ENCODE measurements around the gene HSPA8.

Gene HSPA8

DNA sequence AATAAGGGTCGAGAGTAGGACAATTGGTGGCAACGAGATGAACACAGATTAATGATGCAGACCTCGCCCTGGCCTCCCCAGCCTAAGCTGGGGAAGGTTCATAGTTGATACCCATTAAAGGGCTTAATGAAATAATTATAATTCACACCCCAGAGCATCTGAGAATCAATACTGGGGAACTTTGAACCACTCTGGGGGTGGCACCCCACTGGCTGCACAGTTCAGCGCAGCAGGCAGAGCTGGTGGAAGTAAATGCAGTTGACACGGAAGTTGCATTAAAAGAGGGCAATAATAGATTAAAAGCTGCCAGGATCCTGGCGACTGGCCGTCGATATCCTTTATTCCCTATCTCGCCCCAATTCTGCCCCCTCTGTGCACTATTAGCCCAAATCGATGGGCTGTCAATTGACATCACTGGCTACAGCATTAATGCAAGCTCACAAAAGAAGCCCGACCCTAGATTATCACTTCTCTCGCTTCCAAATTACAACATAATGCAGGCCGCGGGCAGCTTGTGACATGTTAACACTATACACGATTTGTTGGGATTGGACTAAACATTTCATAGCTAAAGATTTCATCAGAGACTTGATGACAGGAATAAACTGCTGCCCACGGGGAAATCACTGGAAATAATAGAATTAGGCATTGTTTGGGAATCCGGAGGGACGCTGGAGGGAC is 14.5 kb downstream of the HSPA8 start:
- no peak for DNase-seq (ENCODE audit: low read depth in 2 of 2)

DNA sequence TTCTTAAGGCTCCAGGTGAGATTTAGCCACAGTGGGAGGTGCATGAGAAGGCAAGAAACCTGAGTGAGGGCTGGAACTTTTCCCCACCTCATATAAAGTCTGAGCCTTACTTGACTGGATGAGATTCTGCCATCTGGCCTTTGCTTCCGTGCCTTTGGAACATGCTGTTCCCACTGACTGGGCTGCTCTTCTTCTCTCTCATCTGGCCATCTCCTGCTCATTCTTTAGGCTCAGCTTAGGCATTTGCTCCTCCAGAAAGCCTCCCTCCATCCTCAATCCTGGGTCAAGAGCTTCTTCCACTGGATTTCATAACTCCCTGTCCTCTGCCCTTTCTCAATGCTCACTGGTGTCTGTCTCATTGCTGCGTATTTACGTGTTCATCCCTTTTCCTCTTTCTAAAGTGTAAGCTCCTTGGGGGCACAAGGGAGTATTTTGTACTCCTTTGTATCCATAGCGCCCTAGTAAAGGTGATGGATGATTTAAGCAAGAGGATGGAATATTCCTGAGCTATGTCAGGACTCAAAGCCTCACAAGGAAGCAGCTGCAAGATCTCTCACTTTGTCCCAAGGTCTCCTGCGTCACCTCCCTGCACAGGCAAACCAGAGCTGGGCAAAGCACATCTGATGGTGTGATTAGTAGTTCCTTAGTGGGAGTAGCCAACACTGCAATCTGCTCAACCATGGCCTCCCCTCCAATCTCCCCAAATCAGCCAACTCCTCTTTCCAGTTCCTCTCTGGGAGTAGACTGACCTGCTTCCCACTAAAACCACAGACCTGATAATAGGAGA is 15.3 kb downstream of the HSPA8 start:
- DNase-seq (ENCODE audit: low read depth in 2 of 2): no peak

DNA sequence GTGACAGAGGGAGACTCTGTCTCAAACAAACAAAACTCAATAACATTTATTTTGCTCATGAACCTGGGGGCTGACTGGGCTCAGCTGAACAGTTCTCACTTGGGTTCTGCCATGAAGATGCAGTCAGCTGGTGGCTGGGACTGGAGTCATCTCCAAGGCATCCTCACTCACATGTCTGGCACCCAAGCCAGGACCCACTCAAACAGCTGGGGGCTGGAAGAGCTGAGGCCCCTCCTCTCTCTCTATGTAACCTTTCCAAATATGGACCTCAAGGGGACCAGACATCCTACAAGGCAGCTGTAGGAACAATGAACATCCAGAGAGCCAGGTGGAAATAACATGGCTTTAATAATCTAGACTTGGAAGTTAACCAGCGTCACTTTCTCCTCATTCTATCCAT is 16.8 kb downstream of the HSPA8 start:
- no peak for DNase-seq (ENCODE audit: low read depth in 2 of 2)

DNA sequence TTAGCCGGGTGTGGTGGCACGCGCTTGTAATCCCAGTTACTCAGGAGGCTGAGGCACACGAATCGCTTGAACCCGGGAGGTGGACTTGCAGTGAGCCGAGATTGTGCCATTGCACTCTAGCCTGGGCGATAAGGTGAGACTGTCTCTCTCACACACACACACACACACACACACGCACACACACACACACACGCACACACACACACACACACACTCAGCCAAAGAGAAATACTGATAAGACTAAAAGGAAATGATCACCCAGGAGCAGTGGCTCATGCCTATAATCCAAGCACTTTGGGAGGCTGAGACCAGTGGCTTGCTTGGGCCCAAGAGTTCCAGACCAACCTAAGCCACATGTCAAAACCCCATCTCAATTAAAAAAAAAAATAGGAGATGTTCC is 20.8 kb downstream of the HSPA8 start:
- DNase-seq (ENCODE audit: low read depth in 2 of 2): no peak

DNA sequence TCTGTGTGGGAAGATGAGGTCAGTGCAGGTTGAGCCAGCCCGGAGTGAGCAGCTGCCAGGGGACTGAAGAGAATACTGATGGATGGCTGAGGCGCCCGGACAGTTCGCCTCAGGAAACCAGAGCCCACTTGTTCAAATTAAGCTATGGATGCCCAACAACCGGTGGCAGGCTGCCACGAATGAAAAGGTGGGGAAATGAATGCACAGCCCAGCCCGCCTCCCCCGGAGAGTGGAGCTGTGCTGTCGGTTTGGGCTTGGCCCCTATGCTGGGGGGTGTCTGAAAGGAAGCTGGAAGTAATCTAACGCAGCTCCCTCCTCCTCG is 21.9 kb downstream of the HSPA8 start:
- DNase-seq (ENCODE audit: low read depth in 2 of 2): no peak

DNA sequence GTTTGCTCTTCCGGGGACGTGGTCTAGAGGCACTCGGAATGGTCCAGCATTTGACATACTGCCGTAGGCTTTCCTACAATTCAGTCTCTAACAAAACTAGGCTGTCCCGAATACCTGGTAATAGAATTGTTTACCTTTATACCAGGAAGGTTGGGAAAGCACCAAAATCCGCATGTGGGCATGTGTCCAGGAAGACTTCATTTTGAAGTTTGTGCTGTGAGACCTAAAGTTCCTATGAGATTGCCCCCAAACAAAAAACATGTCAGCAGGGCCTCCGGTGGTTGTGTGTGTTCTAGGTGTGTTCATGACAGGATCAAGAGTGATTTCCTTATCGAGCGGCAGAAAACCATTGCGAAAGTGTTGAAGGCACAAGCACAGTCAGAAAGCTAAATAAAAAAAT is 26.1 kb downstream of the HSPA8 start:
- no peak for DNase-seq (ENCODE audit: low read depth in 2 of 2)

DNA sequence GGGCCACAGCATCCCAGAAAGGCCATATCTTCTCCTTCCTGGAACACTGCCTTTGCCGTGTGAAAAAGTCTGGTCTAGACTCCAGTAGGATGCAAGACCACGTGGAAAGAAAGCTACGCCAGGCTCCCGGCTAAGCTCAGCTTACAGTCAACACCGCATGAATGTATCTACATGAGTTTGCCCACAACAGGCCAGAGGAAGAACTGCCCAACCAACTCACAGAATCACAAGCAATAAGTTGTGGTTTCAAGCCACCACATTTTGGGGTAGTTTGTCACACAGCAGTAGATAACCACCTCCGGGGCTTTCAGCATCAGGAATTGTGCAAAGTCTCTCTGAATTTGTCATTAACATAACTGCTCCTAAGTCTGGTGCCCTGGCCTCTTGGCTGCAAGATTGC is 27.3 kb downstream of the HSPA8 start:
- DNase-seq (ENCODE audit: low read depth in 2 of 2): no peak

DNA sequence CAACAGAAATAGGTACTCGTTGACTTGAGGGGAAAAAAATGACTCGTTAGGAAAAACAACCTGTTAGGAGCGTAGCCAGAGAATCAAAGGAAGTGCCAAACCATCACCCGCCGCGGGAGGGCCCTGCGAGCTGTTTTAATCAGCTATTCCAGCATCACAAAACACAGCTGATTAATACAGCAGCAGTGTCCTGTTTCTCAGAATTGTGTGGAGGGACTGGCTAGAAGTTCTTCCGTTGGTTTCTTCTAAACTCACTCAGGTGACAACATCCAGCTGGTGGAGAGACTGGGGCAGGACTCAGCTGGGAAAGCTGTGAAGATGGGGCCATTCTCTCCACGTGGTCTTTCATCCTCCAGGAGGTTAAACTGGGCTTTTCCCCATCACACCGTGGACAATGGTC is 28.0 kb downstream of the HSPA8 start:
- no peak for DNase-seq (ENCODE audit: low read depth in 2 of 2)

DNA sequence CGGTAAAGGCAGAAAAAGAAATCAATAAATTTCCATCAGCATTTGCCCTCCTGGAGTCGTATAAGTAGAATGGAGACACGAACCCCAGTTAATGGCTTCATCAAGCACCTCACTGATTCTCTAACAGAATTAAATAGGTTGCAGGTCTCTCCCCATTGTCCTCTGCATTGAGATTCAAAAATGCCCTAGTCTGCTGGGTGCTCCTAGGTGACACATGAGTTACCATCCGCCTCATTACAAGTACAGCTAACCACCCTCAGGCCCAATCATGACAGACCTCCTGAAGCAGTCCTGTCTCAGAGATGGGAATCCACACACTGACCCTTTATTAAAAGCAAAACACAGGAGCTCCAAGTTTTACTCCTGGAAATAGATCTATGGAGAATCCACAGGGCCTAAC is 31.4 kb downstream of the HSPA8 start:
- no peak for DNase-seq (ENCODE audit: low read depth in 2 of 2)

DNA sequence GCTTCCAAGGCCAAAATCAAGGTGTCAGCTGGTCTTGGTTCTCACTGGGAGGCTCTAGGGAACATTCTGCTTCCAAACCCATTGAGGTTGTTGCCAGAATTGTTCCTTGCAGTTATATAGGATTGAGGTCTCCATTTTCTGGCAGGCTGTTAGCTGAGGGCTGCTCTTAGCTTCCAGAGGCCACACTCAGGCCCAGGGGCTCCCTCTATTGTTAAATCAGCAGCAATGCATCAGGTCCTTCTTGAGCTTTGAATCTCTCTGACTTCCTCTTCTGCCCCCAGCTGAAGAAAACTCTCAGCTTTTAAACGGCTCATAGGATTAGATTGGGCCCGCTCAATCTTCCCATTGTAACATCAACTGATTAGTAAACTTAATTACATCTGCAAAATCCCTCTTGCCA is 41.0 kb downstream of the HSPA8 start:
- peak; percentile 13 to 20 for DNase-seq (ENCODE audit: low read depth in 2 of 2)

DNA sequence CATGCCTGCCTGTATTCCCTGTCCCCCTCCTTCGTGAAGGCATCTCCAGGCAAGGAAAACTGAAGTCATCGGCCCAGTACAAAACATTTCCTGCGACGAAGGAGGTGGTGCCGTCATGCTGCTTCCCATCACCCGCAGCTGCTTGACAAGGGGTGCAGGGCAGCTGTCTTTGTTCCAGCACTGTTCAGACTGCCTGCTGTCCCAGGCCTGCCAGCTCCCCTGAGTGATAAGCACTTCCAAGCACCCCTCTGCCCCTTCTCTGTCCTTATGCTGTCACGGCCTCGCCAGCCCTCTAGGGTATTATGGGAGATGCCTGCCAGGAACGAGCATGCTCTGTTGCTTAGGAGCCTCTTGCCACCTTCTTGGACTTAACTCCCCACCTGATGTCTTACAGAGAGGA is 43.2 kb downstream of the HSPA8 start:
- DNase-seq (ENCODE audit: low read depth in 2 of 2): no peak

DNA sequence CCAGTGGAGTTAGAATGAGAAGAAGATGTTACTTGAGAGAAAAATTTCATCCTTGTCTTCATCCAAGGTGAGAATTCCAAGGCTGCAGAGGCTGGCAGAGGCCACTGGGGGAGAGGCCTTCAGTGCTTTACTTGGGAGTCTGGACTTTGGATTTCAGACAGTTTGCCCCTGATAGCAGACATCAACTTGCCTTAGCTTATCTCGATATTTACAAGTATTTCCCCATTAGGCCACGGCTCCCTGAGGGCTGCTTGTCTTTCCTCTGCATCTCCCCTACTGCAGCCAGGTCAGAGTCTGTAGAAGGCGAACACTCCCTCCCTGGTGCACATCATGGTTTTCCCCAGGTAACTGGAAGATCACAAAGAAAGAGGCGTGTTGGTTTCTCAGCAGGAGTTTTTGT is 50.4 kb downstream of the HSPA8 start:
- DNase-seq (ENCODE audit: low read depth in 2 of 2): no peak
